HepG2 (cell line): ENCODE results near the gene PHF13. TPM values are rescaled to one million over a fixed set of nuclear protein-coding genes. Genes with fewer than 3 reads are reported as not detected.
A peak's percentile ranks its signal among the peaks of the same experiment; 100 is the strongest.

Experiments
- AGO1 ChIP-seq: fragments of 200-400 bp; formaldehyde crosslinking; IDR thresholded peaks from 2 replicates; pipeline ENCODE4 v1.6.1; 2017; ENCODE audit warnings: mild to moderate bottlenecking, low read depth, low read length, moderate library complexity; ENCODE audit not compliant: poor library complexity, severe bottlenecking
- CBX1 ChIP-seq: IDR thresholded peaks from one replicate; pipeline ENCODE4 v1.6.1; 2016; ENCODE audit warnings: antibody characterized with exemption, low read depth
- EEA1 ChIP-seq: sonication (generic); formaldehyde crosslinking; IDR thresholded peaks from 2 replicates; pipeline ENCODE4 v1.5.1; 2020; ENCODE audit warnings: mild to moderate bottlenecking, missing genetic modification reagents, borderline replicate concordance
- FIP1L1 ChIP-seq: fragments of 200-400 bp; formaldehyde crosslinking; IDR thresholded peaks from 2 replicates; pipeline ENCODE4 v1.6.1; 2018; ENCODE audit warnings: low read depth, mild to moderate bottlenecking, low read length, moderate library complexity, borderline replicate concordance; ENCODE audit not compliant: insufficient read depth
- GZF1 ChIP-seq: sonication (generic); formaldehyde crosslinking; IDR thresholded peaks from 2 replicates; pipeline ENCODE4 v1.5.1; 2020; ENCODE audit warnings: mild to moderate bottlenecking, missing genetic modification reagents
- IKZF4 ChIP-seq: sonication (generic); formaldehyde crosslinking; IDR thresholded peaks from 2 replicates; pipeline ENCODE4 v1.5.1; 2020; ENCODE audit warnings: borderline replicate concordance, mild to moderate bottlenecking, low read depth, missing genetic modification reagents; ENCODE audit errors: not compliant biosample characterization
- KDM2A ChIP-seq: sonication (generic); formaldehyde crosslinking; IDR thresholded peaks from 2 replicates; pipeline ENCODE4 v1.4.0; 2020; ENCODE audit warnings: low read depth, missing genetic modification reagents, borderline replicate concordance
- KDM6A ChIP-seq: IDR thresholded peaks from 2 replicates; pipeline ENCODE4 v1.6.1; 2016; ENCODE audit warnings: low read depth
- MAFG ChIP-seq: sonication (generic); formaldehyde crosslinking; IDR thresholded peaks from 2 replicates; pipeline ENCODE4 v1.5.1; 2020; ENCODE audit warnings: mild to moderate bottlenecking, missing genetic modification reagents
- MTF2 ChIP-seq: sonication (generic); formaldehyde crosslinking; IDR thresholded peaks from 2 replicates; pipeline ENCODE4 v1.5.0; 2020; ENCODE audit warnings: missing genetic modification reagents, borderline replicate concordance
- NCOA1 ChIP-seq: sonication (generic); formaldehyde crosslinking; IDR thresholded peaks from 2 replicates; pipeline ENCODE4 v1.9.0; 2021; ENCODE audit warnings: missing genetic modification reagents
- SNAPC2 ChIP-seq: sonication (generic); formaldehyde crosslinking; IDR thresholded peaks from 2 replicates; pipeline ENCODE4 v1.8.1; 2022; ENCODE audit warnings: mild to moderate bottlenecking, missing genetic modification reagents
- ZNF558 ChIP-seq: sonication (generic); formaldehyde crosslinking; IDR thresholded peaks from 2 replicates; pipeline ENCODE4 v1.9.0; 2022; ENCODE audit warnings: mild to moderate bottlenecking, missing genetic modification reagents, borderline replicate concordance
- ZNF674 ChIP-seq: sonication (generic); formaldehyde crosslinking; IDR thresholded peaks from 2 replicates; pipeline ENCODE4 v1.5.0; 2020; ENCODE audit warnings: low read depth, mild to moderate bottlenecking, missing genetic modification reagents
- ZNF879 ChIP-seq: sonication (generic); formaldehyde crosslinking; IDR thresholded peaks from 2 replicates; pipeline ENCODE4 v1.8.1; 2023; ENCODE audit warnings: missing genetic modification reagents
- polyA plus RNA-seq, 8 experiments: library from polyadenylated mRNA; depleted of rRNA in 3 of 8; stranded (reverse) in 7 of 8; unstranded in 1 of 8; fragments of >200 nt; fragmentation: Illumina TruSeq in 4 of 8; extraction: Trizol in 4 of 8; gene quantifications; 2 replicates each; pipeline versions ENCODE4 v1.2.1 to v1.2.3, GENCODE V29; 2011 to 2016; ENCODE audit warnings: low read depth in 4 of 8, missing spikeins in 1 of 8, mixed read lengths in 1 of 8; ENCODE audit not compliant: insufficient read depth in 1 of 8
- total RNA-seq, 5 experiments: library from RNA; depleted of rRNA; stranded (reverse); fragments of >200 nt; fragmentation: Illumina TruSeq; extraction: Trizol; gene quantifications; 2 replicates each; pipeline ENCODE4 v1.2.3, GENCODE V29; 2016; ENCODE audit warnings: low read depth in 1 of 5
- TF ChIP-seq, protein P1 (sequence below): sonication (generic); formaldehyde crosslinking; IDR thresholded peaks from 2 replicates; pipeline ENCODE4 v1.4.0; 2020; ENCODE audit warnings: missing genetic modification reagents, borderline replicate concordance
- TF ChIP-seq, protein P2 (sequence below): sonication (generic); formaldehyde crosslinking; IDR thresholded peaks from 2 replicates; pipeline ENCODE4 v1.5.1; 2020; ENCODE audit warnings: missing genetic modification reagents, mild to moderate bottlenecking, borderline replicate concordance
- TF ChIP-seq, protein P3 (sequence below): sonication (generic); formaldehyde crosslinking; IDR thresholded peaks from 2 replicates; pipeline ENCODE4 v1.8.1; 2022; ENCODE audit warnings: mild to moderate bottlenecking, missing genetic modification reagents
- TF ChIP-seq, protein P4 (sequence below): sonication (generic); formaldehyde crosslinking; IDR thresholded peaks from 2 replicates; pipeline ENCODE4 v1.4.0; 2020; ENCODE audit warnings: missing genetic modification reagents
- TF ChIP-seq, protein P5 (sequence below): sonication (generic); formaldehyde crosslinking; IDR thresholded peaks from 2 replicates; pipeline ENCODE4 v1.4.0; 2020; ENCODE audit warnings: low read depth, mild to moderate bottlenecking, missing genetic modification reagents

Gene PHF13
- total and polyA plus RNA-seq, 2 of the 13 experiments (the other 11 are each of a cell fraction or from before 2014, with no cell fraction given): 4.7 to 7.4 TPM

DNA sequence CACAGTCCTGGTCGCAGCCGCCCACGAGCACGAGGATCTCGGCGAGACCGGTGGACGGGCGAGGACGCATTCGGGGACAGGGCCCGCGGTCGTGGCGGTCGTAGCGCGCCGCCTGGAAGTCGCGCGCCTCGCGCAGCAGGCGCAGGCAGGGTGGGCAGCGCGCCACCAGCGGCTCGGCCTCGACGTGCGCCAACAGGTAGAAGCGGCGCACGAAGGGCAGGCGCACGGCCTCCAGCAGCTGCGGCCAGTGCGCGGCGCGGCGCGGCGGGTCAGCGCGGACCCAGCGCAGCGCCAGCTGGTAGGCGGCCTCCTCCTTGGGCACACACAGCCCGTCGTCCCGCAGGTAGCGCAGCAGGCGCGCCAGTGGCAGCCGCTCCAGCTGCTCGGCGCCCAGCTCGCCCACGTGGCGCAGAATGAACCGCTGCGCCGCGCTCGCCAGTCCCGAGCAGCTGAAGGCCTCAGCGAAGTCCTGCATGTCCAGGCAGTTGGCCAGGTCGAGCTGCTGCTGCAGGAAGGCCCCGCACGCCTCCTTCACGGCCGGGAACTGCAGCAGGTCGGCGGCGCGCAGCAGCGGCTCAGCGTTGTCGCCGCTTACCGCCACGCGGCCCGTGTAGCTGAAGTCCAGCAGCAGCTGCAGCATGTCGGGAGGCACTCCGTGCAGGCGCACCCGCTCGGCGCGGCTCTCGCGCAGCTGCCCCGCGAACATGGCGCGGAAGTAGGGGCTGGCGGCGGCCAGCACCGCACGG is 11.4 kb upstream of the PHF13 start (continued):
- TF ChIP-seq, protein P1, sequence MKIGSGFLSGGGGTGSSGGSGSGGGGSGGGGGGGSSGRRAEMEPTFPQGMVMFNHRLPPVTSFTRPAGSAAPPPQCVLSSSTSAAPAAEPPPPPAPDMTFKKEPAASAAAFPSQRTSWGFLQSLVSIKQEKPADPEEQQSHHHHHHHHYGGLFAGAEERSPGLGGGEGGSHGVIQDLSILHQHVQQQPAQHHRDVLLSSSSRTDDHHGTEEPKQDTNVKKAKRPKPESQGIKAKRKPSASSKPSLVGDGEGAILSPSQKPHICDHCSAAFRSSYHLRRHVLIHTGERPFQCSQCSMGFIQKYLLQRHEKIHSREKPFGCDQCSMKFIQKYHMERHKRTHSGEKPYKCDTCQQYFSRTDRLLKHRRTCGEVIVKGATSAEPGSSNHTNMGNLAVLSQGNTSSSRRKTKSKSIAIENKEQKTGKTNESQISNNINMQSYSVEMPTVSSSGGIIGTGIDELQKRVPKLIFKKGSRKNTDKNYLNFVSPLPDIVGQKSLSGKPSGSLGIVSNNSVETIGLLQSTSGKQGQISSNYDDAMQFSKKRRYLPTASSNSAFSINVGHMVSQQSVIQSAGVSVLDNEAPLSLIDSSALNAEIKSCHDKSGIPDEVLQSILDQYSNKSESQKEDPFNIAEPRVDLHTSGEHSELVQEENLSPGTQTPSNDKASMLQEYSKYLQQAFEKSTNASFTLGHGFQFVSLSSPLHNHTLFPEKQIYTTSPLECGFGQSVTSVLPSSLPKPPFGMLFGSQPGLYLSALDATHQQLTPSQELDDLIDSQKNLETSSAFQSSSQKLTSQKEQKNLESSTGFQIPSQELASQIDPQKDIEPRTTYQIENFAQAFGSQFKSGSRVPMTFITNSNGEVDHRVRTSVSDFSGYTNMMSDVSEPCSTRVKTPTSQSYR (CRISPR knock-in tag): no peak
- TF ChIP-seq ZNF558: no peak; the same call in 1 of the 2 replicates
- peak; percentile 32; the same call in 1 of the 2 replicates for TF ChIP-seq GZF1
- TF ChIP-seq, protein P2, sequence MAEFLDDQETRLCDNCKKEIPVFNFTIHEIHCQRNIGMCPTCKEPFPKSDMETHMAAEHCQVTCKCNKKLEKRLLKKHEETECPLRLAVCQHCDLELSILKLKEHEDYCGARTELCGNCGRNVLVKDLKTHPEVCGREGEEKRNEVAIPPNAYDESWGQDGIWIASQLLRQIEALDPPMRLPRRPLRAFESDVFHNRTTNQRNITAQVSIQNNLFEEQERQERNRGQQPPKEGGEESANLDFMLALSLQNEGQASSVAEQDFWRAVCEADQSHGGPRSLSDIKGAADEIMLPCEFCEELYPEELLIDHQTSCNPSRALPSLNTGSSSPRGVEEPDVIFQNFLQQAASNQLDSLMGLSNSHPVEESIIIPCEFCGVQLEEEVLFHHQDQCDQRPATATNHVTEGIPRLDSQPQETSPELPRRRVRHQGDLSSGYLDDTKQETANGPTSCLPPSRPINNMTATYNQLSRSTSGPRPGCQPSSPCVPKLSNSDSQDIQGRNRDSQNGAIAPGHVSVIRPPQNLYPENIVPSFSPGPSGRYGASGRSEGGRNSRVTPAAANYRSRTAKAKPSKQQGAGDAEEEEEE (CRISPR knock-in tag): no peak
- TF ChIP-seq SNAPC2 (CRISPR knock-in tag): no peak
- TF ChIP-seq, protein P3, sequence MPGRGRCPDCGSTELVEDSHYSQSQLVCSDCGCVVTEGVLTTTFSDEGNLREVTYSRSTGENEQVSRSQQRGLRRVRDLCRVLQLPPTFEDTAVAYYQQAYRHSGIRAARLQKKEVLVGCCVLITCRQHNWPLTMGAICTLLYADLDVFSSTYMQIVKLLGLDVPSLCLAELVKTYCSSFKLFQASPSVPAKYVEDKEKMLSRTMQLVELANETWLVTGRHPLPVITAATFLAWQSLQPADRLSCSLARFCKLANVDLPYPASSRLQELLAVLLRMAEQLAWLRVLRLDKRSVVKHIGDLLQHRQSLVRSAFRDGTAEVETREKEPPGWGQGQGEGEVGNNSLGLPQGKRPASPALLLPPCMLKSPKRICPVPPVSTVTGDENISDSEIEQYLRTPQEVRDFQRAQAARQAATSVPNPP (CRISPR knock-in tag): no peak
- TF ChIP-seq CBX1: no peak
- TF ChIP-seq EEA1 (CRISPR knock-in tag): no peak
- TF ChIP-seq IKZF4 (CRISPR knock-in tag): peak; percentile 27
- no peak for TF ChIP-seq MAFG (CRISPR knock-in tag)
- TF ChIP-seq ZNF879 (CRISPR knock-in tag): no peak
- TF ChIP-seq, protein P4, sequence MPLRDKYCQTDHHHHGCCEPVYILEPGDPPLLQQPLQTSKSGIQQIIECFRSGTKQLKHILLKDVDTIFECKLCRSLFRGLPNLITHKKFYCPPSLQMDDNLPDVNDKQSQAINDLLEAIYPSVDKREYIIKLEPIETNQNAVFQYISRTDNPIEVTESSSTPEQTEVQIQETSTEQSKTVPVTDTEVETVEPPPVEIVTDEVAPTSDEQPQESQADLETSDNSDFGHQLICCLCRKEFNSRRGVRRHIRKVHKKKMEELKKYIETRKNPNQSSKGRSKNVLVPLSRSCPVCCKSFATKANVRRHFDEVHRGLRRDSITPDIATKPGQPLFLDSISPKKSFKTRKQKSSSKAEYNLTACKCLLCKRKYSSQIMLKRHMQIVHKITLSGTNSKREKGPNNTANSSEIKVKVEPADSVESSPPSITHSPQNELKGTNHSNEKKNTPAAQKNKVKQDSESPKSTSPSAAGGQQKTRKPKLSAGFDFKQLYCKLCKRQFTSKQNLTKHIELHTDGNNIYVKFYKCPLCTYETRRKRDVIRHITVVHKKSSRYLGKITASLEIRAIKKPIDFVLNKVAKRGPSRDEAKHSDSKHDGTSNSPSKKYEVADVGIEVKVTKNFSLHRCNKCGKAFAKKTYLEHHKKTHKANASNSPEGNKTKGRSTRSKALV (CRISPR knock-in tag): peak; percentile 80
- TF ChIP-seq AGO1: no peak
- TF ChIP-seq NCOA1 (CRISPR knock-in tag): no peak
- no peak for TF ChIP-seq MTF2 (CRISPR knock-in tag)
- no peak for TF ChIP-seq KDM6A (CRISPR knock-in tag)
- TF ChIP-seq FIP1L1: no peak
- TF ChIP-seq, protein P5, sequence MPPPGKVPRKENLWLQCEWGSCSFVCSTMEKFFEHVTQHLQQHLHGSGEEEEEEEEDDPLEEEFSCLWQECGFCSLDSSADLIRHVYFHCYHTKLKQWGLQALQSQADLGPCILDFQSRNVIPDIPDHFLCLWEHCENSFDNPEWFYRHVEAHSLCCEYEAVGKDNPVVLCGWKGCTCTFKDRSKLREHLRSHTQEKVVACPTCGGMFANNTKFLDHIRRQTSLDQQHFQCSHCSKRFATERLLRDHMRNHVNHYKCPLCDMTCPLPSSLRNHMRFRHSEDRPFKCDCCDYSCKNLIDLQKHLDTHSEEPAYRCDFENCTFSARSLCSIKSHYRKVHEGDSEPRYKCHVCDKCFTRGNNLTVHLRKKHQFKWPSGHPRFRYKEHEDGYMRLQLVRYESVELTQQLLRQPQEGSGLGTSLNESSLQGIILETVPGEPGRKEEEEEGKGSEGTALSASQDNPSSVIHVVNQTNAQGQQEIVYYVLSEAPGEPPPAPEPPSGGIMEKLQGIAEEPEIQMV (CRISPR knock-in tag): no peak
- no peak; the same call in 1 of the 2 replicates for TF ChIP-seq KDM2A (CRISPR knock-in tag)
- peak; percentile 73; the same call in 1 of the 2 replicates for TF ChIP-seq ZNF674
